Peyer's patch (tissue), 4 donors: ENCODE measurements around the gene SNTG2.

Experiments used
- POLR2A ChIP-seq, 2 donors: fragments of 450-650 bp; IDR thresholded peaks; one replicate each; pipeline ENCODE4 v1.5.1; 2017; ENCODE audit warnings: antibody characterized with exemption in 2 of 2, mild to moderate bottlenecking in 2 of 2, moderate library complexity in 2 of 2
- TF ChIP-seq, protein P1 (sequence below), 6 experiments: fragments of 450-650 bp in 4 of 6; fragments of 200-600 bp in 2 of 6; sonication (generic) in 1 of 6; IDR thresholded peaks; one replicate each; pipeline ENCODE4 v1.5.1; 2017 to 2019; ENCODE audit warnings: antibody characterized with exemption in 6 of 6, mild to moderate bottlenecking in 3 of 6, moderate library complexity in 1 of 6

DNA sequence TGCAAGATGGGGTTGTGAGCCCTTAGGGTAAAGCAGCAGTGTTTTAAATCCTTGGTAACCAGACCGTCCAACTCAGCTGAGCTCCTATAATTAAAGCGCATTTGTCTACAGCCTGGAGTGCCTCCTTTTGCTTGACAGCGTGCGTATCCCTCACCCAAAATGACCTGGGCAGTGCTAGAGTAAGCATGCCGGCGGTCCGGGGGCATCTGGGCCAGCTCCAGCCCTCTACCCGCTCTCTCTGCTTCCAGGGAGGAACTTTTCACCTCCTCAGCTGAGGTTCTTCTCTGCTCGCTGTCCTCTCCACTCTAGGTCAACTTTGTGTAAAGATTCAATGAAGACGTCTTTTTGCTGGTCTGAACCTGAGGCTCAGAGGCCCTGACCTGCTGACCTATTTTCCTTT, 360.2 kb downstream of the SNTG2 start:
- TF ChIP-seq, protein P1, sequence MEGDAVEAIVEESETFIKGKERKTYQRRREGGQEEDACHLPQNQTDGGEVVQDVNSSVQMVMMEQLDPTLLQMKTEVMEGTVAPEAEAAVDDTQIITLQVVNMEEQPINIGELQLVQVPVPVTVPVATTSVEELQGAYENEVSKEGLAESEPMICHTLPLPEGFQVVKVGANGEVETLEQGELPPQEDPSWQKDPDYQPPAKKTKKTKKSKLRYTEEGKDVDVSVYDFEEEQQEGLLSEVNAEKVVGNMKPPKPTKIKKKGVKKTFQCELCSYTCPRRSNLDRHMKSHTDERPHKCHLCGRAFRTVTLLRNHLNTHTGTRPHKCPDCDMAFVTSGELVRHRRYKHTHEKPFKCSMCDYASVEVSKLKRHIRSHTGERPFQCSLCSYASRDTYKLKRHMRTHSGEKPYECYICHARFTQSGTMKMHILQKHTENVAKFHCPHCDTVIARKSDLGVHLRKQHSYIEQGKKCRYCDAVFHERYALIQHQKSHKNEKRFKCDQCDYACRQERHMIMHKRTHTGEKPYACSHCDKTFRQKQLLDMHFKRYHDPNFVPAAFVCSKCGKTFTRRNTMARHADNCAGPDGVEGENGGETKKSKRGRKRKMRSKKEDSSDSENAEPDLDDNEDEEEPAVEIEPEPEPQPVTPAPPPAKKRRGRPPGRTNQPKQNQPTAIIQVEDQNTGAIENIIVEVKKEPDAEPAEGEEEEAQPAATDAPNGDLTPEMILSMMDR (IDR thresholded peaks at IDR 0.05), result no peak
- TF ChIP-seq POLR2A (IDR thresholded peaks at IDR 0.05), result no peak
